PC-9 (cell line): ENCODE data around the gene PCNX3.

Experiments
- EZH2 ChIP-seq: fragments of 200-600 bp; sonication (generic); IDR thresholded peaks from 2 replicates; pipeline ENCODE4 v1.8.0; 2017; ENCODE audit warnings: antibody characterized with exemption, low read depth
- TF ChIP-seq, protein P1 (sequence below): fragments of 200-600 bp; sonication (generic); conservative IDR thresholded peaks from 2 replicates; pipeline ENCODE4 v1.6.1; 2017; ENCODE audit warnings: mixed run types, antibody characterized with exemption, mild to moderate bottlenecking, moderate library complexity

DNA sequence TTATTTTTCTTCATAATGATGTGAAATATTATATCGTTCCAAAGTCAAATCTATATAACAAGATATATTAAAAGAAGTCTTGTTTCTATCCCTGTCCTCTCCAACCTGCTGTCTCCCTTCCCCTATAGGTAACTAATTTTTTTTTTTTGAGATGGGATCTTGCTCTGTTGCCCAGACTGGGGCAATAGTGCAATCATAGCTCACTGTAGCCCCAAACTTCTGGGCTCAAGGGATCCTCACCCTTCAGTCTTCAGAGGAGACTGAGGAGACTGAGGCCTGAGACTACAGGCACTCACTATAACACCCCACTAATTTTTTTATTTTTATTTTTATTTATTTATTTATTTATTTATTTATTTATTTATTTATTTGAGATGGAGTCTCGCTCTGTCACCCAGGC is 57.4 kb downstream of the PCNX3 start:
- TF ChIP-seq, protein P1, sequence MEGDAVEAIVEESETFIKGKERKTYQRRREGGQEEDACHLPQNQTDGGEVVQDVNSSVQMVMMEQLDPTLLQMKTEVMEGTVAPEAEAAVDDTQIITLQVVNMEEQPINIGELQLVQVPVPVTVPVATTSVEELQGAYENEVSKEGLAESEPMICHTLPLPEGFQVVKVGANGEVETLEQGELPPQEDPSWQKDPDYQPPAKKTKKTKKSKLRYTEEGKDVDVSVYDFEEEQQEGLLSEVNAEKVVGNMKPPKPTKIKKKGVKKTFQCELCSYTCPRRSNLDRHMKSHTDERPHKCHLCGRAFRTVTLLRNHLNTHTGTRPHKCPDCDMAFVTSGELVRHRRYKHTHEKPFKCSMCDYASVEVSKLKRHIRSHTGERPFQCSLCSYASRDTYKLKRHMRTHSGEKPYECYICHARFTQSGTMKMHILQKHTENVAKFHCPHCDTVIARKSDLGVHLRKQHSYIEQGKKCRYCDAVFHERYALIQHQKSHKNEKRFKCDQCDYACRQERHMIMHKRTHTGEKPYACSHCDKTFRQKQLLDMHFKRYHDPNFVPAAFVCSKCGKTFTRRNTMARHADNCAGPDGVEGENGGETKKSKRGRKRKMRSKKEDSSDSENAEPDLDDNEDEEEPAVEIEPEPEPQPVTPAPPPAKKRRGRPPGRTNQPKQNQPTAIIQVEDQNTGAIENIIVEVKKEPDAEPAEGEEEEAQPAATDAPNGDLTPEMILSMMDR: no peak
- no peak for TF ChIP-seq EZH2
